ENCODE results near the gene TP63.

TP63 gene

GRCh38 chr3:189890496-189890895, 259.3 kb downstream of the TP63 start:
- no peak overlapping the region for H3K4me3 ChIP-seq (replicated peaks in 1 of 2; ENCODE audit: low read depth in 2 of 2, low read length in 2 of 2)
- no peak for DNase-seq (ENCODE audit: low read depth in 2 of 2)
- TF ChIP-seq, protein P1, sequence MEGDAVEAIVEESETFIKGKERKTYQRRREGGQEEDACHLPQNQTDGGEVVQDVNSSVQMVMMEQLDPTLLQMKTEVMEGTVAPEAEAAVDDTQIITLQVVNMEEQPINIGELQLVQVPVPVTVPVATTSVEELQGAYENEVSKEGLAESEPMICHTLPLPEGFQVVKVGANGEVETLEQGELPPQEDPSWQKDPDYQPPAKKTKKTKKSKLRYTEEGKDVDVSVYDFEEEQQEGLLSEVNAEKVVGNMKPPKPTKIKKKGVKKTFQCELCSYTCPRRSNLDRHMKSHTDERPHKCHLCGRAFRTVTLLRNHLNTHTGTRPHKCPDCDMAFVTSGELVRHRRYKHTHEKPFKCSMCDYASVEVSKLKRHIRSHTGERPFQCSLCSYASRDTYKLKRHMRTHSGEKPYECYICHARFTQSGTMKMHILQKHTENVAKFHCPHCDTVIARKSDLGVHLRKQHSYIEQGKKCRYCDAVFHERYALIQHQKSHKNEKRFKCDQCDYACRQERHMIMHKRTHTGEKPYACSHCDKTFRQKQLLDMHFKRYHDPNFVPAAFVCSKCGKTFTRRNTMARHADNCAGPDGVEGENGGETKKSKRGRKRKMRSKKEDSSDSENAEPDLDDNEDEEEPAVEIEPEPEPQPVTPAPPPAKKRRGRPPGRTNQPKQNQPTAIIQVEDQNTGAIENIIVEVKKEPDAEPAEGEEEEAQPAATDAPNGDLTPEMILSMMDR (IDR thresholded peaks at IDR 0.05; ENCODE audit: low read depth, low read length) = no peak

DNA sequence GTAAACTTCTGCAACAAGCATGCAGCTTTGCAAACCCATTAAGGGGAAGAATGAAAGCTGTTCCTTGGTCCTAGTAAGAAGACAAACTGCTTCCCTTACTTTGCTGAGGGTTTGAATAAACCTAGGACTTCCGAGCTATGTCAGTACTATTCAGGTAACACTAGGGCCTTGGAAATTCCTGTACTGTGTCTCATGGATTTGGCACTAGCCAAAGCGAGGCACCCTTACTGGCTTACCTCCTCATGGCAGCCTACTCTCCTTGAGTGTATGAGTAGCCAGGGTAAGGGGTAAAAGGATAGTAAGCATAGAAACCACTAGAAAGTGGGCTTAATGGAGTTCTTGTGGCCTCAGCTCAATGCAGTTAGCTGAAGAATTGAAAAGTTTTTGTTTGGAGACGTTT, 265.3 kb downstream of the TP63 start:
- H3K4me3 ChIP-seq (replicated peaks in 1 of 2; ENCODE audit: low read depth in 2 of 2, low read length in 2 of 2) = no peak overlapping the region
- TF ChIP-seq, protein P1 (IDR thresholded peaks at IDR 0.05; ENCODE audit: low read depth, low read length) = no peak
- no peak for DNase-seq (ENCODE audit: low read depth in 2 of 2)

DNA sequence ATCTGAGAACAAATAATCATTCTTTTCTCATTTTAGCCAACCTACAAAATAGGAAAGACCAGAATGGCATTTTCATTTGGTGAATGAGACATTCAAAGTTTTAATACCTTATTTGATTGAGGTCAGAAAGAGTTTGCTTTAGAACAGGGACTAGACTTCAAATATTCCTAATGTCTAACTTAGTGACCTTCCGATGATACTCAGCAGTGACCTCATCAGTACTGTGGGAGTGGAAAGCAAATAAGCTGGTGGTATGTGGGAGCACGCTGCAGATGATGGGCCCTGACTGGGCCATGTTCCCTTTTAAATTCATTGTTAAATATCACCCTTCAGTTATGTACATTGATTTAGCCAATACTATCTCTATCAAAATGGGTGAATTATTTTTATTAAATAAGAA, 266.2 kb downstream of the TP63 start:
- no peak overlapping the region for H3K4me3 ChIP-seq (replicated peaks in 1 of 2; ENCODE audit: low read depth in 2 of 2, low read length in 2 of 2)
- DNase-seq (ENCODE audit: low read depth in 2 of 2) = no peak
- TF ChIP-seq, protein P1 (IDR thresholded peaks at IDR 0.05; ENCODE audit: low read depth, low read length) = no peak

- TF ChIP-seq, protein P1 (IDR thresholded peaks at IDR 0.05; ENCODE audit: low read depth, low read length) = no peak
- no peak overlapping the region for H3K4me3 ChIP-seq (replicated peaks in 1 of 2; ENCODE audit: low read depth in 2 of 2, low read length in 2 of 2)
- DNase-seq (ENCODE audit: low read depth in 2 of 2) = peak; percentile 27 to 72
Measured at GRCh38 chr3:189898559-189899153, 267.5 kb downstream of the TP63 start.

GRCh38 chr3:189899186-189899585, 268.0 kb downstream of the TP63 start:
- no peak overlapping the region for H3K4me3 ChIP-seq (replicated peaks in 1 of 2; ENCODE audit: low read depth in 2 of 2, low read length in 2 of 2)
- DNase-seq (ENCODE audit: low read depth in 2 of 2) = no peak
- TF ChIP-seq, protein P1 (IDR thresholded peaks at IDR 0.05; ENCODE audit: low read depth, low read length) = no peak

DNA sequence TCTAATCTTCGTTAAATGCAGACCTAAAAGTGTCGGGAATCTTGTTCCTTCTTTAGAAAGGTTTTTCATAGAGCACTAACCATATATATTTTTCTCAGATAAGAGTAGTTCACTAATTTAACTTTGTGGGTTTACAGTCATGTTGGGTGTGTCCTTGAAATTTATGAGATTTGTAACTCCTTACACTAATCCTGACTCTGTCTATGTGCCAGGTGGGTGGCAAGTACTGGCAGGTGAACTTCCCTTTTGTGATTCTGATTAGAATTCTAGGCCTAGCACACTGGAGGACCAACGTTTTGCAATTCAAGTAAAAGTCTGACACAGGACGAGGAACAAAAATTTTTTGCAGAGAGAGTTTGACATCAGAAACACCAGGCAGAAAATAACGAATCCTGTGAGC, 269.4 kb downstream of the TP63 start:
- no peak overlapping the region for H3K4me3 ChIP-seq (replicated peaks in 1 of 2; ENCODE audit: low read depth in 2 of 2, low read length in 2 of 2)
- DNase-seq (ENCODE audit: low read depth in 2 of 2) = no peak
- TF ChIP-seq, protein P1 (IDR thresholded peaks at IDR 0.05; ENCODE audit: low read depth, low read length) = no peak

GRCh38 chr3:189901481-189901880, 270.3 kb downstream of the TP63 start:
- no peak overlapping the region for H3K4me3 ChIP-seq (replicated peaks in 1 of 2; ENCODE audit: low read depth in 2 of 2, low read length in 2 of 2)
- TF ChIP-seq, protein P1 (IDR thresholded peaks at IDR 0.05; ENCODE audit: low read depth, low read length) = no peak
- DNase-seq (ENCODE audit: low read depth in 2 of 2) = no peak

All from cardiac fibroblast (primary cell).